SU-DHL-6 (cell line): ENCODE data around the gene PACS1.

Source experiments
- H2AFZ ChIP-seq: fragments of 200-600 bp; sonication (generic); 2 replicates; pipeline ENCODE4 v1.6.1; 2014; ENCODE audit warnings: low read depth, mild to moderate bottlenecking, moderate library complexity, mixed read lengths, antibody characterized with exemption, low read length; ENCODE audit not compliant: severe bottlenecking
- H3F3A ChIP-seq: fragments of 200-600 bp; shearing (Covaris generic); 2 replicates; pipeline ENCODE4 v1.6.0; 2016; ENCODE audit warnings: antibody characterized with exemption, mild to moderate bottlenecking; ENCODE audit not compliant: insufficient read depth
- H3K27ac ChIP-seq: fragments of 200-600 bp; sonication (generic); 2 replicates; pipeline ENCODE4 v1.5.1; 2016; ENCODE audit warnings: low read depth, mild to moderate bottlenecking, low read length, moderate library complexity, mixed read lengths
- H3K27me3 ChIP-seq: fragments of 200-600 bp; sonication (generic), shearing (Covaris generic); 2 replicates; pipeline ENCODE4 v1.6.0; 2014; ENCODE audit warnings: mild to moderate bottlenecking, low read length
- H3K36me3 ChIP-seq: fragments of 200-600 bp; sonication (generic); 2 replicates; pipeline ENCODE4 v1.6.1; 2014; ENCODE audit warnings: mild to moderate bottlenecking, low read length, mixed read lengths
- H3K4me2 ChIP-seq: fragments of 300-600, 200-600 bp; shearing (Covaris generic), sonication (generic); 2 replicates; pipeline ENCODE4 v1.6.0; 2014; ENCODE audit warnings: low read length, low read depth, mild to moderate bottlenecking; ENCODE audit not compliant: poor library complexity, severe bottlenecking
- H3K4me3 ChIP-seq: fragments of 200-600 bp; sonication (generic); 2 replicates; pipeline ENCODE4 v1.5.1; 2014; ENCODE audit warnings: antibody characterized with exemption, low read length, mild to moderate bottlenecking, mixed read lengths; ENCODE audit not compliant: insufficient read depth, poor library complexity, severe bottlenecking
- H3K79me2 ChIP-seq: fragments of 200-600 bp; sonication (generic); 2 replicates; pipeline ENCODE4 v1.6.1; 2014; ENCODE audit warnings: mild to moderate bottlenecking, low read length, moderate library complexity; ENCODE audit not compliant: insufficient read depth
- H3K9ac ChIP-seq: fragments of 200-600 bp; sonication (generic); 2 replicates; pipeline ENCODE4 v1.7.0; 2014; ENCODE audit warnings: mild to moderate bottlenecking, low read length
- H3K9me2 ChIP-seq: fragments of 200-600 bp; sonication (generic); replicated peaks from 2 replicates; pipeline ENCODE4 v1.6.1; 2014; ENCODE audit warnings: low read length; ENCODE audit not compliant: insufficient read depth
- H3K9me3 ChIP-seq: fragments of 200-600 bp; sonication (generic); 2 replicates; pipeline ENCODE4 v1.6.1; 2014; ENCODE audit warnings: low read length, mixed read lengths; ENCODE audit not compliant: insufficient read depth
- H4K20me1 ChIP-seq: fragments of 200-600 bp; sonication (generic); 2 replicates; pipeline ENCODE4 v1.6.1; 2014; ENCODE audit warnings: low read depth, mild to moderate bottlenecking, antibody characterized with exemption, low read length, moderate library complexity, mixed read lengths
- EZH2phosphoT487 ChIP-seq: fragments of 200-600 bp; sonication (generic), shearing (Covaris generic); conservative IDR thresholded peaks from 2 replicates; pipeline ENCODE4 v1.6.1; 2018; ENCODE audit warnings: mild to moderate bottlenecking, antibody characterized with exemption, low read length, moderate library complexity, mixed read lengths
- TF ChIP-seq, protein P1 (sequence below): fragments of 200-600 bp; sonication (generic); IDR thresholded peaks from one replicate; pipeline ENCODE4 v1.5.1; 2017; ENCODE audit warnings: antibody characterized with exemption, mild to moderate bottlenecking, low read length, moderate library complexity; ENCODE audit not compliant: insufficient read depth, poor library complexity, severe bottlenecking

The PACS1 gene

GRCh38 chr11:66131937-66132632, 62.0 kb downstream of the PACS1 start:
- H3K9me3 ChIP-seq, result no peaks in the 10 kb centered on the region
- H3K27me3 ChIP-seq, result no peaks in the 10 kb centered on the region
- no peak overlapping the region for H3K9ac ChIP-seq
- H3K79me2 ChIP-seq, result no peaks in the 10 kb centered on the region
- H3F3A ChIP-seq, result peaks cover 6% of the 10 kb centered on the region; the same call in 1 of the 2 replicates
- H3K4me2 ChIP-seq, result peak overlapping the region; percentile 35
- no peak for TF ChIP-seq EZH2phosphoT487
- TF ChIP-seq, protein P1, sequence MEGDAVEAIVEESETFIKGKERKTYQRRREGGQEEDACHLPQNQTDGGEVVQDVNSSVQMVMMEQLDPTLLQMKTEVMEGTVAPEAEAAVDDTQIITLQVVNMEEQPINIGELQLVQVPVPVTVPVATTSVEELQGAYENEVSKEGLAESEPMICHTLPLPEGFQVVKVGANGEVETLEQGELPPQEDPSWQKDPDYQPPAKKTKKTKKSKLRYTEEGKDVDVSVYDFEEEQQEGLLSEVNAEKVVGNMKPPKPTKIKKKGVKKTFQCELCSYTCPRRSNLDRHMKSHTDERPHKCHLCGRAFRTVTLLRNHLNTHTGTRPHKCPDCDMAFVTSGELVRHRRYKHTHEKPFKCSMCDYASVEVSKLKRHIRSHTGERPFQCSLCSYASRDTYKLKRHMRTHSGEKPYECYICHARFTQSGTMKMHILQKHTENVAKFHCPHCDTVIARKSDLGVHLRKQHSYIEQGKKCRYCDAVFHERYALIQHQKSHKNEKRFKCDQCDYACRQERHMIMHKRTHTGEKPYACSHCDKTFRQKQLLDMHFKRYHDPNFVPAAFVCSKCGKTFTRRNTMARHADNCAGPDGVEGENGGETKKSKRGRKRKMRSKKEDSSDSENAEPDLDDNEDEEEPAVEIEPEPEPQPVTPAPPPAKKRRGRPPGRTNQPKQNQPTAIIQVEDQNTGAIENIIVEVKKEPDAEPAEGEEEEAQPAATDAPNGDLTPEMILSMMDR, result no peak
- H3K4me3 ChIP-seq, result no peak overlapping the region
- no peaks in the 10 kb centered on the region for H4K20me1 ChIP-seq
- no peaks in the 10 kb centered on the region for H3K36me3 ChIP-seq
- no peak overlapping the region for H3K27ac ChIP-seq
- H3K9me2 ChIP-seq, result no peaks in the 10 kb centered on the region
- H2AFZ ChIP-seq, result no peak overlapping the region

- Histone ChIP-seq H3K36me3 (no peaks in the 10 kb centered on the region), H3K27ac (no peak overlapping the region), H3K4me2 (no peak overlapping the region), H2AFZ (no peak overlapping the region), H3K79me2 (no peaks in the 10 kb centered on the region), H3K27me3 (no peaks in the 10 kb centered on the region), H3K4me3 (no peak overlapping the region), H4K20me1 (no peaks in the 10 kb centered on the region), H3K9ac (no peak overlapping the region), H3F3A (peaks cover under 1% of the 10 kb centered on the region; the same call in 1 of the 2 replicates), H3K9me3 (no peaks in the 10 kb centered on the region), H3K9me2 (no peaks in the 10 kb centered on the region)
- TF ChIP-seq EZH2phosphoT487, result no peak
- TF ChIP-seq, protein P1, result no peak
Observed at GRCh38 chr11:66133216-66133775, 63.2 kb downstream of the PACS1 start.

- H4K20me1 ChIP-seq, result no peaks in the 10 kb centered on the region
- no peak overlapping the region for H2AFZ ChIP-seq
- no peaks in the 10 kb centered on the region for H3K9me3 ChIP-seq
- no peak overlapping the region for H3K27ac ChIP-seq
- TF ChIP-seq EZH2phosphoT487, result no peak
- TF ChIP-seq, protein P1, result no peak
- no peak overlapping the region for H3K9ac ChIP-seq
- no peaks in the 10 kb centered on the region for H3K9me2 ChIP-seq
- no peak overlapping the region for H3K4me3 ChIP-seq
- H3K27me3 ChIP-seq, result no peaks in the 10 kb centered on the region
- no peaks in the 10 kb centered on the region for H3K36me3 ChIP-seq
- no peaks in the 10 kb centered on the region for H3F3A ChIP-seq
- H3K4me2 ChIP-seq, result no peak overlapping the region
- H3K79me2 ChIP-seq, result no peaks in the 10 kb centered on the region
Observed at GRCh38 chr11:66136752-66137123, 66.7 kb downstream of the PACS1 start.
